A673 (cell line): ENCODE data around the gene JAKMIP1.

Source experiments
- CTCF ChIP-seq: fragments of 300-800, 200-600 bp; sonication (generic); conservative IDR thresholded peaks from 2 replicates; pipeline ENCODE4 v1.5.1; 2017; ENCODE audit warnings: low read depth, mild to moderate bottlenecking, antibody characterized with exemption, low read length, moderate library complexity, mixed read lengths
- EZH2 ChIP-seq: fragments of 200-600 bp; sonication (generic); IDR thresholded peaks from 2 replicates; pipeline ENCODE4 v1.6.1; 2017; ENCODE audit warnings: borderline replicate concordance, low read depth, mild to moderate bottlenecking, mixed read lengths, antibody characterized with exemption, low read length; ENCODE audit not compliant: poor library complexity, severe bottlenecking

GRCh38 chr4:6013564-6013963, 186.8 kb downstream of the JAKMIP1 start:
- TF ChIP-seq CTCF (no peak), EZH2 (no peak)
